ENCODE results near the gene SORCS2.
A peak's percentile ranks its signal among the peaks of the same experiment; 100 is the strongest.

The SORCS2 gene

GRCh38 chr4:7434766-7435150, 242.4 kb downstream of the SORCS2 start, which contains the start of gene PSAPL1:
Gene PSAPL1 (minus strand): TSS chr4:7434930. CDS start chr4:7434879, 51 bp downstream.
- H3K4me3 ChIP-seq (ENCODE audit: low read depth, low read length): no peak within 1 kb of the TSS
- no peaks in the 10 kb centered on the region for H3K4me1 ChIP-seq (ENCODE audit: control insufficient read depth, insufficient read depth, low read length)
- H3K9me3 ChIP-seq (ENCODE audit: control insufficient read depth, insufficient read depth, low read depth, low read length): no peaks in the 10 kb centered on the region
- H3K36me3 ChIP-seq (ENCODE audit: control insufficient read depth in 2 of 2, insufficient read depth in 1 of 2, low read length in 2 of 2): no peaks in the 10 kb centered on the region
- ChIA-PET POLR2A (no interaction called here), CTCF (no interaction called here)
- no peak within 1 kb of the TSS for H3K27ac ChIP-seq (ENCODE audit: extremely low read depth, low read depth, low read length)
- peak; percentile 66; the same call in 1 of the 2 replicates for TF ChIP-seq ZFP69B (tag by site-specific recombination; IDR thresholded peaks at IDR 0.05)
- TF ChIP-seq PRDM10 (tag by site-specific recombination; IDR thresholded peaks at IDR 0.05): 0 out of 2 replicates have a peak, but pooled peaks have one; percentile 22
- TF ChIP-seq ZNF837 (tag by site-specific recombination; IDR thresholded peaks at IDR 0.05): no peak
- no peak for TF ChIP-seq ZBTB7A (tag by site-specific recombination; IDR thresholded peaks at IDR 0.05; ENCODE audit: low read depth)
- TF ChIP-seq ZSCAN23 (tag by site-specific recombination; IDR thresholded peaks at IDR 0.05): no peak
- TF ChIP-seq ZNF10 (tag by site-specific recombination; IDR thresholded peaks at IDR 0.05): no peak
- TF ChIP-seq ZFHX2 (tag by site-specific recombination; conservative IDR thresholded peaks at IDR 0.05): no peak
- TF ChIP-seq ZNF214 (tag by site-specific recombination; IDR thresholded peaks at IDR 0.05; ENCODE audit: borderline replicate concordance): no peak
- no peak for TF ChIP-seq ZBTB21 (tag by site-specific recombination; IDR thresholded peaks at IDR 0.05)
- peak; percentile 85 for TF ChIP-seq ZIC2 (tag by site-specific recombination; IDR thresholded peaks at IDR 0.05)
- TF ChIP-seq INSM2 (tag by site-specific recombination; IDR thresholded peaks at IDR 0.05): no peak
- no peak for TF ChIP-seq ZNF518A (tag by site-specific recombination; conservative IDR thresholded peaks at IDR 0.05; ENCODE audit: low read depth)
- TF ChIP-seq ZNF621 (tag by site-specific recombination; IDR thresholded peaks at IDR 0.05): no peak
- no peak for TF ChIP-seq ZNF560 (tag by site-specific recombination; IDR thresholded peaks at IDR 0.05; ENCODE audit: borderline replicate concordance)
- TF ChIP-seq ZNF830 (tag by site-specific recombination; IDR thresholded peaks at IDR 0.05; ENCODE audit: low read depth): no peak
- no peak for TF ChIP-seq ZBTB10 (tag by site-specific recombination; IDR thresholded peaks at IDR 0.05)
- TF ChIP-seq GLI4 (tag by site-specific recombination; IDR thresholded peaks at IDR 0.05): no peak
- TF ChIP-seq ZNF530 (tag by site-specific recombination; IDR thresholded peaks at IDR 0.05; ENCODE audit: low read depth): no peak
- TF ChIP-seq OVOL3 (tag by site-specific recombination; IDR thresholded peaks at IDR 0.05): no peak
- no peak for TF ChIP-seq ZNF585B (tag by site-specific recombination; IDR thresholded peaks at IDR 0.05)
- TF ChIP-seq GLIS1 (tag by site-specific recombination; IDR thresholded peaks at IDR 0.05): peak; percentile 65
- no peak for TF ChIP-seq ZSCAN5A (tag by site-specific recombination; IDR thresholded peaks at IDR 0.05)
- no peak for TF ChIP-seq ZNF571 (tag by site-specific recombination; IDR thresholded peaks at IDR 0.05)
- no peak for TF ChIP-seq ZNF23 (tag by site-specific recombination; IDR thresholded peaks at IDR 0.05; ENCODE audit: borderline replicate concordance)
- TF ChIP-seq ZNF473 (tag by site-specific recombination; IDR thresholded peaks at IDR 0.05): no peak
- no peak for TF ChIP-seq SP2 (tag by site-specific recombination; IDR thresholded peaks at IDR 0.05)

All from HEK293 (cell line).